CD4-positive, alpha-beta T cell (primary cell): ENCODE results near the gene TSSC4. TPM values are rescaled to one million over a fixed set of nuclear protein-coding genes. Genes with fewer than 3 reads are reported as not detected.
A peak's percentile ranks its signal among the peaks of the same experiment; 100 is the strongest.

ENCODE experiments used
- ATAC-seq: fragments of 200-7000 bp; cut with Tn5 transposase; one replicate; pipeline ENCODE4 v1.10.0; 2022; ENCODE audit warnings: mild to moderate bottlenecking; ENCODE audit not compliant: poor library complexity
- CTCF ChIA-PET: fragments of 350-600 bp; sonication (Branson Sonifier 250); formaldehyde crosslinking; loops from one replicate; lab custom pipeline; 2021; ENCODE audit warnings: antibody characterized with exemption, inconsistent platforms; lab: Charles Lee
- POLR2A ChIA-PET: fragments of 350-600 bp; sonication (Branson Sonifier 250); formaldehyde crosslinking; loops from one replicate; lab custom pipeline; 2021; ENCODE audit warnings: antibody characterized with exemption, inconsistent platforms; lab: Charles Lee
- DNase-seq, 14 experiments: peaks; one replicate each; pipeline ENCODE4 v3.0.0-alpha.2; 2013 to 2020; ENCODE audit warnings: mixed read lengths in 2 of 14
- H3K27ac ChIP-seq, 2 donors: one replicate each; pipeline versions ENCODE4 v1.5.1 to v1.7.0; 2013; ENCODE audit warnings: low read length in 2 of 2, low read depth in 1 of 2, mild to moderate bottlenecking in 1 of 2
- H3K27me3 ChIP-seq, 2 experiments: 1 replicate in 1 of 2; 2 replicates in 1 of 2; pipeline versions ENCODE4 v1.6.1 to v1.7.0; 2013; ENCODE audit warnings: low read length in 2 of 2, control low read depth in 1 of 2, mild to moderate bottlenecking in 1 of 2, moderate library complexity in 1 of 2; ENCODE audit not compliant: insufficient read depth in 2 of 2, control insufficient read depth in 1 of 2
- H3K36me3 ChIP-seq: one replicate; pipeline ENCODE4 v1.6.1; 2013; ENCODE audit warnings: low read length, control low read depth; ENCODE audit not compliant: insufficient read depth
- H3K4me1 ChIP-seq: one replicate; pipeline ENCODE4 v1.6.1; 2013; ENCODE audit warnings: low read length, control low read depth; ENCODE audit not compliant: insufficient read depth
- H3K4me3 ChIP-seq: one replicate; pipeline ENCODE4 v1.5.1; 2013; ENCODE audit warnings: mild to moderate bottlenecking, low read length, moderate library complexity
- H3K9me3 ChIP-seq, 2 experiments: 1 replicate in 1 of 2; 2 replicates in 1 of 2; pipeline versions ENCODE4 v1.6.1 to v1.7.0; 2013; ENCODE audit warnings: low read length in 2 of 2, mild to moderate bottlenecking in 2 of 2, control low read depth in 1 of 2, moderate library complexity in 1 of 2; ENCODE audit not compliant: control insufficient read depth in 1 of 2, insufficient read depth in 1 of 2
- H3K27ac Mint-ChIP-seq: one replicate; pipeline ENCODE4 v1.8.0; 2020; ENCODE audit warnings: mixed read lengths
- H3K27me3 Mint-ChIP-seq: one replicate; pipeline ENCODE4 v1.8.0; 2021; ENCODE audit warnings: mixed read lengths
- H3K36me3 Mint-ChIP-seq: one replicate; pipeline ENCODE4 v1.8.0; 2021; ENCODE audit warnings: low read depth, mixed read lengths
- H3K4me1 Mint-ChIP-seq: one replicate; pipeline ENCODE4 v1.8.0; 2021; ENCODE audit warnings: low read depth, mixed read lengths
- H3K4me3 Mint-ChIP-seq: one replicate; pipeline ENCODE4 v1.8.0; 2020; ENCODE audit warnings: mild to moderate bottlenecking, mixed read lengths
- H3K9me3 Mint-ChIP-seq: one replicate; pipeline ENCODE4 v1.8.0; 2020; ENCODE audit warnings: mixed read lengths
- intact Hi-C, 2 experiments: fragments of 100-400 bp; cut with DNase I in 1 of 2; cut with micrococcal nuclease in 1 of 2; formaldehyde crosslinking; loops; one replicate each; pipeline versions ENCODE4 v1.15.1 to v1.9.0; 2023 to 2025; cut with DNase I, micrococcal nuclease
- total RNA-seq, 174 experiments: library from RNA in 2 of 174; stranded (reverse) in 2 of 174; gene quantifications; one replicate each; pipeline ENCODE4 v1.2.3 and lab custom pipeline; 2021 to 2026
- TF ChIP-seq, protein P1 (sequence below): fragments of 200-600 bp; IDR thresholded peaks from one replicate; pipeline ENCODE4 v1.8.0; 2022; ENCODE audit warnings: antibody characterized with exemption, mild to moderate bottlenecking

TSSC4 gene
- total RNA-seq, 2 experiments from 2014 or later = 47.5 to 50.0 TPM

DNA sequence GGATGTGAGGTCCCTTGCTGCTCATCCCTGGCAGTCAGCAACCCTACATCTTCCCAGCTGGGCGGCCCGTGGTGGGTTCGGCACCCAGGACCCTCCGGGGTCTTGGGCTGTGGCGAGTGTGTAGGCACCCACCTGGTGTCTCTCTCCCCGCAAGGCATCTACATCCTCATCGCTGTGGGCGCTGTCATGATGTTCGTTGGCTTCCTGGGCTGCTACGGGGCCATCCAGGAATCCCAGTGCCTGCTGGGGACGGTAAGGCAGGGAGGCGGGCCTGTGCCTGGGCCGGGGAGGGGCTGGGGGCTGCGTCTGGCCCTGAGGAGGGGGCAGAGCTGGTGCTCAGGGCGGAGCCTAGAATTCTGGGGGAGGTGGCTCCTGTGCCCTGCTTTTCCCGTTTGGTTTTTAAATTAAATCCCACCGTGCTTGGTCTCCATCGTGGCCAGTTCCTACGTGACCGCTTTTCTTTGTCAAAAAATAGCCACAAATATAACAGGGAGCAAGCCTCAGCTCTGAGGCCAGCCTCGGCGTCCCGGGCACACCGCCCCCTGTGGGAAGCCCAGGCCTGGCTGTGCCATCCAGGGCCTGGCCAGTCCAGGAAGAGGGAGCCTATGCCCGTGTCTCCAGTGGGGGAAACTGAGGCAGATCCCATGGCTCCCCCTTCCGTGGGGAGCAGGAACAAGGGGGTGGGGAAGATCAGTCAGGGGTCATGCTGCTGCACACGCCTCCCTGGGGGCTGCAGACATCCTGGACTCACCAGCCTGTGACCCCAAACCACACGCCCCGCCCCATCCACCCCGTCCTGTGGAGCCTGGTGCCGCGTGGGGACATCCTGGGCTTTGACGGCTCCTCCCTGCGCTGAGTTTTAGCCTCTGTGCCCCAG lies 6.4 kb upstream of the TSSC4 start:
- no peak overlapping the region for H3K4me3 Mint-ChIP-seq
- Histone ChIP-seq H3K27me3 (no peaks in the 10 kb centered on the region), H3K4me3 (no peak overlapping the region), H3K4me1 (peaks cover 33% of the 10 kb centered on the region), H3K36me3 (peaks cover 59% of the 10 kb centered on the region), H3K27ac (no peak overlapping the region), H3K9me3 (no peaks in the 10 kb centered on the region)
- H3K27ac Mint-ChIP-seq = no peak overlapping the region
- ChIA-PET POLR2A (no interaction called here), CTCF (no interaction called here)
- H3K36me3 Mint-ChIP-seq = peaks cover 13% of the 10 kb centered on the region
- TF ChIP-seq, protein P1, sequence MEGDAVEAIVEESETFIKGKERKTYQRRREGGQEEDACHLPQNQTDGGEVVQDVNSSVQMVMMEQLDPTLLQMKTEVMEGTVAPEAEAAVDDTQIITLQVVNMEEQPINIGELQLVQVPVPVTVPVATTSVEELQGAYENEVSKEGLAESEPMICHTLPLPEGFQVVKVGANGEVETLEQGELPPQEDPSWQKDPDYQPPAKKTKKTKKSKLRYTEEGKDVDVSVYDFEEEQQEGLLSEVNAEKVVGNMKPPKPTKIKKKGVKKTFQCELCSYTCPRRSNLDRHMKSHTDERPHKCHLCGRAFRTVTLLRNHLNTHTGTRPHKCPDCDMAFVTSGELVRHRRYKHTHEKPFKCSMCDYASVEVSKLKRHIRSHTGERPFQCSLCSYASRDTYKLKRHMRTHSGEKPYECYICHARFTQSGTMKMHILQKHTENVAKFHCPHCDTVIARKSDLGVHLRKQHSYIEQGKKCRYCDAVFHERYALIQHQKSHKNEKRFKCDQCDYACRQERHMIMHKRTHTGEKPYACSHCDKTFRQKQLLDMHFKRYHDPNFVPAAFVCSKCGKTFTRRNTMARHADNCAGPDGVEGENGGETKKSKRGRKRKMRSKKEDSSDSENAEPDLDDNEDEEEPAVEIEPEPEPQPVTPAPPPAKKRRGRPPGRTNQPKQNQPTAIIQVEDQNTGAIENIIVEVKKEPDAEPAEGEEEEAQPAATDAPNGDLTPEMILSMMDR = no peak
- H3K9me3 Mint-ChIP-seq = no peaks in the 10 kb centered on the region
- ATAC-seq (no peak), DNase-seq (peak in 1 of 14 experiments; percentile 44)
- H3K27me3 Mint-ChIP-seq = no peaks in the 10 kb centered on the region
- intact Hi-C loops = loop anchor here in 1 of 2 experiments (10.0 kb wide), 1 partner anchor 539 kb away; the partner anchor contains the start of gene LSP1
- peaks cover 10% of the 10 kb centered on the region for H3K4me1 Mint-ChIP-seq

GRCh38 chr11:2394818-2395105 lies 5.8 kb upstream of the TSSC4 start:
- H3K27ac Mint-ChIP-seq = no peak overlapping the region
- H3K36me3 ChIP-seq = peaks cover 59% of the 10 kb centered on the region
- intact Hi-C loops = loop anchor here in 1 of 2 experiments (10.0 kb wide), 1 partner anchor 540 kb away; the partner anchor contains the start of gene LSP1
- no peak for DNase-seq
- peaks cover 8% of the 10 kb centered on the region for H3K4me1 Mint-ChIP-seq
- ChIA-PET CTCF (no interaction called here), POLR2A (no interaction called here)
- no peaks in the 10 kb centered on the region for H3K27me3 ChIP-seq
- H3K36me3 Mint-ChIP-seq = peaks cover 7% of the 10 kb centered on the region
- no peaks in the 10 kb centered on the region for H3K9me3 ChIP-seq
- TF ChIP-seq, protein P1 = no peak
- H3K27me3 Mint-ChIP-seq = no peaks in the 10 kb centered on the region
- ATAC-seq = no peak
- H3K4me3 ChIP-seq = no peak overlapping the region
- H3K27ac ChIP-seq = no peak overlapping the region
- H3K4me1 ChIP-seq = peaks cover 33% of the 10 kb centered on the region
- no peak overlapping the region for H3K4me3 Mint-ChIP-seq
- no peaks in the 10 kb centered on the region for H3K9me3 Mint-ChIP-seq

DNA sequence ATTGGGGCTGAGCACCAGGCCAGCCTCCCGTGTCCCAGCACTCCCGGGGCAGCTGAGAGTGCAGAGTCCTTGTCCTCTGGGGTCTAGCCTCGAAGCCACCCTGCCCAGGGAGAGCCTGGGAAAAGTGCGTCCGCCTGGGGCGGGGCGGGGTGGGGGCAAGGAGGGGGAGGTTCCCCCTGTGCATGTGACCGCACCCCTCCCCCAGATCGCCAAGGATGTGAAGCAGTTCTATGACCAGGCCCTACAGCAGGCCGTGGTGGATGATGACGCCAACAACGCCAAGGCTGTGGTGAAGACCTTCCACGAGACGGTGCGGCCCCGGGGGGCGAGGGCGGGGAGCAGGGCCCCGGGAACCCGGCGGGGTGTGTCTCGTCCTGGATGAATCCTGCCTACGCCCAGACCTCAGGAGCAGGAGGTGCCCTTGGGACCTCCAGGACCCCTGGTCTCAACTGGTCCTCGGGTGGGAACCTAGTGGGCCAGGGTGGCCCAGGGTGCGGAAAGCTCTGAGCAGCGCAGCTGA lies 5.3 kb upstream of the TSSC4 start:
- H3K9me3 ChIP-seq = no peaks in the 10 kb centered on the region
- intact Hi-C loops = loop anchor here in 1 of 2 experiments (10.0 kb wide), 1 partner anchor 540 kb away; the partner anchor contains the start of gene LSP1
- peaks cover 55% of the 10 kb centered on the region for H3K36me3 ChIP-seq
- Mint-ChIP-seq H3K36me3 (peaks cover 8% of the 10 kb centered on the region), H3K4me3 (no peak overlapping the region), H3K27ac (no peak overlapping the region), H3K27me3 (no peaks in the 10 kb centered on the region), H3K4me1 (peaks cover 8% of the 10 kb centered on the region), H3K9me3 (no peaks in the 10 kb centered on the region)
- no peak for ATAC-seq
- no peak overlapping the region for H3K4me3 ChIP-seq
- H3K27ac ChIP-seq = no peak overlapping the region
- POLR2A ChIA-PET = no interaction called here
- H3K4me1 ChIP-seq = peaks cover 31% of the 10 kb centered on the region
- no peaks in the 10 kb centered on the region for H3K27me3 ChIP-seq
- CTCF ChIA-PET = no interaction called here
- no peak for DNase-seq
- TF ChIP-seq, protein P1 = no peak
